GM12891 (cell line): ENCODE results near the gene HBE1.

Experiments
- POLR2A ChIP-seq: IDR thresholded peaks from 2 replicates; pipeline ENCODE4 v1.6.1; 2011; ENCODE audit warnings: low read depth, low read length, control low read depth
- POLR2AphosphoS5 ChIP-seq: IDR thresholded peaks from 2 replicates; pipeline ENCODE4 v1.6.1; 2011; ENCODE audit warnings: low read depth, low read length, control low read depth

DNA sequence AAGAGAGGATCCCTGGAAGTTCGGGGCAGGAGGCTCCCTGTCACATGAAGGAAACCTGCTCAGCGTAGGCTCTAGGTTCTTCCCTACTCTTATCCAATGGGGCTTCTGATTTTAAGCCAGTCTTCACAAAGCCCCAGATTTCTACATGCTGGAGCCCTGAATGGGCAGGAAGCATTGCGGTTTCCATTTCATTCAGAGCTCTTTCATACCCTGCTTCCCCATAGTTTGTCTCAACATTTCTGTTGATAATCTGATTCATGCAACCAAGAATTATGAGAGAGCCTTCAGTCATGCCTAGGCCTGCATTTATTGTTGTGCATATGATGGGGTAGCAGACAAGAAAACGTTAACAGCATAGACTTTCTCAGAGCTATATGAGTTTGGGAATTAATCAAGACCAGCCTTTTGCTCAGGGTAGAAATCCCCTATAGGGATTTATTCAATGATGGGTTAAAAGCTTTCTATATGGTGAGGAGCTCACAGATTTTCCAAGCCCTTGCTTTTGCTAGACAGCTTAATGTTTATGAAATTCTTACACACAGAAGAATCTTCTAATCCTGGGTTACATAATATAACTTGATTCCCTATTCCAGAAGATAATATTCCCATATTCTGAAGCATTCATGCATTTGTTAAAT, 16.1 kb upstream of the HBE1 start:
- TF ChIP-seq POLR2A = no peak
- no peak for TF ChIP-seq POLR2AphosphoS5
